ENCODE results near the gene SLC23A2. TPM values are rescaled to one million over a fixed set of nuclear protein-coding genes. Genes with fewer than 3 reads are reported as not detected.

The SLC23A2 gene
- total RNA-seq, 1 experiment from 2014 or later, result 16.3 TPM

DNA sequence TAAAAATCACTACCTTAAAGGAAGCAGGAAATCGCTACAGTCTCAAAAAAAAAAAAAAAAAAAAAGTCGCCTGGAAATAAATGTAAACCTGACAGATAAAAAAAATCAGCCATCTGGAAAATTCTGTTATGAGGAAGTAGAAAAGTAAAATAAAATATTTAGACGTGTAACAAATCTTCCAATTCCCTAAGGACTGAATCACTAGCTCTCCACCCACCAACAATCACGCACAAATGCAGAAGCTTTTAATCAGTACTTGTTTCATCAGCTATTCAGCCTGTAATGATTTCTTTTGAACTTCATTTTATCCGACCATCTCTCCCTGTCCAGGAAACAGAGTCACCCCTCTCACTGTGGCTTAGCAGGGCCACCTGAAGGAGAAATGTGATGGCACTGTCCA, 59.0 kb downstream of the SLC23A2 start:
- peaks cover 18% of the 10 kb centered on the region; the same call in 1 of the 2 replicates for H3K79me2 ChIP-seq (ENCODE audit: insufficient read depth, low read length)
- TF ChIP-seq ZNF274 (IDR thresholded peaks at IDR 0.05; ENCODE audit: low read depth, low read length) (no peak), YY1 (IDR thresholded peaks at IDR 0.05; ENCODE audit: extremely low read depth, insufficient replicate concordance, low read depth, low read length) (no peak), SRF (IDR thresholded peaks at IDR 0.05; ENCODE audit: low read depth) (no peak)
- TF ChIP-seq, protein P1, sequence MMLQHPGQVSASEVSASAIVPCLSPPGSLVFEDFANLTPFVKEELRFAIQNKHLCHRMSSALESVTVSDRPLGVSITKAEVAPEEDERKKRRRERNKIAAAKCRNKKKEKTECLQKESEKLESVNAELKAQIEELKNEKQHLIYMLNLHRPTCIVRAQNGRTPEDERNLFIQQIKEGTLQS (IDR thresholded peaks at IDR 0.05), result no peak
- H3K9me3 ChIP-seq (ENCODE audit: control insufficient read depth in 1 of 2, insufficient read depth in 1 of 2, low read depth in 1 of 2, low read length in 2 of 2), result no peaks in the 10 kb centered on the region
- no peaks in the 10 kb centered on the region for H3K27me3 ChIP-seq (ENCODE audit: insufficient read depth, low read length)
- CTCF ChIA-PET, result interaction anchor here (0.6 to 1.1 kb wide), 3 partner anchors 12 to 15 kb away, joined by 3 read pairs; no protein-coding TSS in a partner anchor
- no peak overlapping the region for H3K27ac ChIP-seq (ENCODE audit: low read depth, low read length)
- H3K9me2 ChIP-seq (ENCODE audit: insufficient read depth), result no peaks in the 10 kb centered on the region
- H3K4me2 ChIP-seq (ENCODE audit: low read length), result no peak overlapping the region
- H2AFZ ChIP-seq (ENCODE audit: low read depth, low read length, poor library complexity, severe bottlenecking), result no peak overlapping the region
- H3K36me3 ChIP-seq (ENCODE audit: control insufficient read depth in 1 of 2, insufficient read depth in 2 of 2, low read length in 2 of 2), result no peaks in the 10 kb centered on the region
- no peak overlapping the region for H3K4me3 ChIP-seq (replicated peaks in 1 of 2; ENCODE audit: low read depth in 1 of 2, low read length in 2 of 2)
- DNase-seq (ENCODE audit: low read depth, low spot score) (no peak), ATAC-seq (no peak)
- no peaks in the 10 kb centered on the region for H3K4me1 ChIP-seq (ENCODE audit: control insufficient read depth in 1 of 2, insufficient read depth in 2 of 2, low read length in 2 of 2)
- RAD21 ChIA-PET (ENCODE audit: low non-redundant PET in 1 of 2, low total read pairs in 2 of 2, uncharacterized antibody in 2 of 2, unreplicated experiment in 2 of 2), result no interaction called here
- BruUV-seq (replicated peaks), result no TSS peak
- intact Hi-C loops (cut with micrococcal nuclease), result no loop called here
- no peaks in the 10 kb centered on the region for H4K20me1 ChIP-seq (ENCODE audit: insufficient read depth)
- POLR2A ChIA-PET, result no interaction called here
- H3K9ac ChIP-seq (ENCODE audit: low read length), result no peak overlapping the region

DNA sequence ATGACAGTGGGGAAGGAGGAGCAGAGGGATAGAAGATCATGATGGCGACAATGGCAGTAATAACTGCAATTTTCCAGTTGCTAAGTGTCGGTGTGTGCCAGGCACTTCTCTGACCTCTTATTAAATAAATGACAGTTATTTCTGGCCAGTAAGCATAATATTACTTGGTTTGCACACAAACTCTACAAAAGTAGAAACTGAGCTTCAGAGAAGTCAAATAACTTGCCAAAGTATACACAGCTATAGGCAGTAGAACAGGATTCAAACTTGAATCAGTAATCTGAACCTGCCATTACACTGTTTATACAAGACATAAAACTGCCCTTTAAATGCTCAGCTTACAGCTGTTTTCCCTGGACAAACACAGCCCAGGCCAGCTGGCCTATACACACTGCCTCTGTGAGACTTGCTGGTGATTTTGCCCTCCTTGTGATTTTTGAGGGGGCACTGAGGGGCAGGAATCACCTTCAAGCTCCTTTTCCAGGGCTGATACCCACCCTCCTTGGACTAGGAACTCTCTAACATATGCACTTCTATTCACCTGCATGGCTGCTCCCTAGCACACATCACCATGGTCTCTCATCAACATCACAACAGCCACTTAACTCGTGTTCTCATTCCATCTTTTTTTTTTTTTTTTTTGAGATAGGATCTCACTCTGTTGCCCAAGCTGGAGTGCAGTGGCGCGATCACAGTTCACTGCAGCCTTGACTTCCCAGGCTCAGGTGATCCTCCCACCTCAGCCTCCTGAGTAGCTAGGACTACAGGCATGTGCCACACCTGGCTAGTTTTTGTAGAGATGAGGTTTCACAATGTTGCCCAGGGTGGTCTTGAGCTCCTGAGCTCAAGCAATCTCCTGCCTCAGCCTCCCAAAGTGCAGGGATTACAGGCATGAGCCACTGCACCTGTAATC, 63.6 kb downstream of the SLC23A2 start:
- no peaks in the 10 kb centered on the region for H3K9me2 ChIP-seq (ENCODE audit: insufficient read depth)
- H3K9ac ChIP-seq (ENCODE audit: low read length), result no peak overlapping the region
- no peak overlapping the region for H3K4me3 ChIP-seq (replicated peaks in 1 of 2; ENCODE audit: low read depth in 1 of 2, low read length in 2 of 2)
- no peaks in the 10 kb centered on the region for H3K27me3 ChIP-seq (ENCODE audit: insufficient read depth, low read length)
- no peaks in the 10 kb centered on the region for H3K9me3 ChIP-seq (ENCODE audit: control insufficient read depth in 1 of 2, insufficient read depth in 1 of 2, low read depth in 1 of 2, low read length in 2 of 2)
- no TSS peak for BruUV-seq (replicated peaks)
- 0 out of 2 replicates have a peak, but pooled peaks cover 4% of the 10 kb centered on the region for H4K20me1 ChIP-seq (ENCODE audit: insufficient read depth)
- H3K27ac ChIP-seq (ENCODE audit: low read depth, low read length), result no peak overlapping the region
- DNase-seq (ENCODE audit: low read depth, low spot score) (no peak), ATAC-seq (no peak)
- ChIA-PET POLR2A (no interaction called here), RAD21 (ENCODE audit: low non-redundant PET in 1 of 2, low total read pairs in 2 of 2, uncharacterized antibody in 2 of 2, unreplicated experiment in 2 of 2) (no interaction called here), CTCF (no interaction called here)
- intact Hi-C loops (cut with micrococcal nuclease), result no loop called here
- TF ChIP-seq POLR2A (IDR thresholded peaks at IDR 0.05; ENCODE audit: borderline replicate concordance, extremely low read depth, insufficient read depth, insufficient read length) (no peak), ZFX (IDR thresholded peaks at IDR 0.05) (no peak), SIN3A (IDR thresholded peaks at IDR 0.05; ENCODE audit: low read depth) (no peak), TCF7L2 (IDR thresholded peaks at IDR 0.05; ENCODE audit: borderline replicate concordance, extremely low read depth, insufficient read depth, insufficient read length) (no peak), EZH2 (IDR thresholded peaks at IDR 0.05) (no peak), YY1 (IDR thresholded peaks at IDR 0.05; ENCODE audit: extremely low read depth, insufficient replicate concordance, low read depth, low read length) (no peak), CBX3 (IDR thresholded peaks at IDR 0.05; ENCODE audit: low read depth) (no peak), SRF (IDR thresholded peaks at IDR 0.05; ENCODE audit: low read depth) (no peak), FOSL1 (IDR thresholded peaks at IDR 0.05; ENCODE audit: low read depth) (no peak), ZNF274 (IDR thresholded peaks at IDR 0.05; ENCODE audit: low read depth, low read length) (no peak), RAD21 (IDR thresholded peaks at IDR 0.05; ENCODE audit: low read depth) (no peak), POLR2AphosphoS5 (IDR thresholded peaks at IDR 0.05; ENCODE audit: low read depth, low read length) (no peak), ELF1 (IDR thresholded peaks at IDR 0.05; ENCODE audit: borderline replicate concordance, low read depth) (no peak)
- TF ChIP-seq, protein P2, sequence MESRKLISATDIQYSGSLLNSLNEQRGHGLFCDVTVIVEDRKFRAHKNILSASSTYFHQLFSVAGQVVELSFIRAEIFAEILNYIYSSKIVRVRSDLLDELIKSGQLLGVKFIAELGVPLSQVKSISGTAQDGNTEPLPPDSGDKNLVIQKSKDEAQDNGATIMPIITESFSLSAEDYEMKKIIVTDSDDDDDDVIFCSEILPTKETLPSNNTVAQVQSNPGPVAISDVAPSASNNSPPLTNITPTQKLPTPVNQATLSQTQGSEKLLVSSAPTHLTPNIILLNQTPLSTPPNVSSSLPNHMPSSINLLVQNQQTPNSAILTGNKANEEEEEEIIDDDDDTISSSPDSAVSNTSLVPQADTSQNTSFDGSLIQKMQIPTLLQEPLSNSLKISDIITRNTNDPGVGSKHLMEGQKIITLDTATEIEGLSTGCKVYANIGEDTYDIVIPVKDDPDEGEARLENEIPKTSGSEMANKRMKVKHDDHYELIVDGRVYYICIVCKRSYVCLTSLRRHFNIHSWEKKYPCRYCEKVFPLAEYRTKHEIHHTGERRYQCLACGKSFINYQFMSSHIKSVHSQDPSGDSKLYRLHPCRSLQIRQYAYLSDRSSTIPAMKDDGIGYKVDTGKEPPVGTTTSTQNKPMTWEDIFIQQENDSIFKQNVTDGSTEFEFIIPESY (IDR thresholded peaks at IDR 0.05; ENCODE audit: extremely low read depth, insufficient replicate concordance, low read length), result no peak
- TF ChIP-seq, protein P3, sequence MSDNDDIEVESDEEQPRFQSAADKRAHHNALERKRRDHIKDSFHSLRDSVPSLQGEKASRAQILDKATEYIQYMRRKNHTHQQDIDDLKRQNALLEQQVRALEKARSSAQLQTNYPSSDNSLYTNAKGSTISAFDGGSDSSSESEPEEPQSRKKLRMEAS (IDR thresholded peaks at IDR 0.05), result no peak
- TF ChIP-seq, protein P1 (IDR thresholded peaks at IDR 0.05), result no peak
- H3K4me1 ChIP-seq (ENCODE audit: control insufficient read depth in 1 of 2, insufficient read depth in 2 of 2, low read length in 2 of 2), result no peaks in the 10 kb centered on the region
- peaks cover 21% of the 10 kb centered on the region; the same call in 1 of the 2 replicates for H3K79me2 ChIP-seq (ENCODE audit: insufficient read depth, low read length)
- H3K4me2 ChIP-seq (ENCODE audit: low read length), result no peak overlapping the region
- H2AFZ ChIP-seq (ENCODE audit: low read depth, low read length, poor library complexity, severe bottlenecking), result no peak overlapping the region
- H3K36me3 ChIP-seq (ENCODE audit: control insufficient read depth in 1 of 2, insufficient read depth in 2 of 2, low read length in 2 of 2), result no peaks in the 10 kb centered on the region
